Caco-2 (cell line): Measurements from ENCODE around the gene YAE1. TPM values are rescaled to one million over a fixed set of nuclear protein-coding genes. Genes with fewer than 3 reads are reported as not detected.

Experiments used
- BruUV-seq: library from RNA; stranded (reverse); fragments of 400-500 nt; replicated peaks from 2 replicates; lab custom pipeline; 2021; lab: Mats Ljungman, UMichigan
- CTCF ChIA-PET: fragments of 300-600 bp; sonication (Branson Sonifier 250); formaldehyde crosslinking; loops from one replicate; lab custom pipeline; 2022; ENCODE audit warnings: antibody characterized with exemption; lab: Charles Lee
- POLR2A ChIA-PET: fragments of 300-600 bp; sonication (Branson Sonifier 250); formaldehyde crosslinking; loops from one replicate; lab custom pipeline; 2022; ENCODE audit warnings: antibody characterized with exemption; lab: Charles Lee
- DNase-seq, 2 experiments: peaks; one replicate each; pipeline versions ENCODE4 v3.0.0 to v3.0.0-alpha.2; 2020 to 2022
- H3K27me3 ChIP-seq: replicated peaks from 2 replicates; pipeline ENCODE4 v1.6.0; 2011; ENCODE audit warnings: low read length; ENCODE audit not compliant: control insufficient read depth, insufficient read depth
- H3K36me3 ChIP-seq: 2 replicates; pipeline ENCODE4 v1.5.1; 2011; ENCODE audit warnings: low read length; ENCODE audit not compliant: control insufficient read depth, insufficient read depth
- H3K4me1 ChIP-seq: fragments of 250-450 bp; sonication (Bioruptor Pico); 2 replicates; pipeline ENCODE4 v1.5.1; 2020; ENCODE audit warnings: mild to moderate bottlenecking
- H3K4me3 ChIP-seq: 2 replicates; pipeline ENCODE4 v1.5.1; 2011; ENCODE audit warnings: low read depth, mild to moderate bottlenecking, control low read depth, low read length
- H3K9me3 ChIP-seq: fragments of 250-450 bp; sonication (Bioruptor Pico); 2 replicates; pipeline ENCODE4 v1.5.1; 2020; ENCODE audit warnings: mild to moderate bottlenecking, moderate library complexity
- H3K27ac Mint-ChIP-seq: one replicate; pipeline ENCODE4 v1.8.0; 2022; ENCODE audit warnings: mixed read lengths; ENCODE audit not compliant: unreplicated experiment
- H3K27me3 Mint-ChIP-seq: one replicate; pipeline ENCODE4 v1.8.0; 2022; ENCODE audit warnings: mixed read lengths; ENCODE audit not compliant: insufficient read depth, unreplicated experiment
- H3K36me3 Mint-ChIP-seq: one replicate; pipeline ENCODE4 v1.8.0; 2022; ENCODE audit warnings: mild to moderate bottlenecking, mixed read lengths; ENCODE audit not compliant: insufficient read depth, unreplicated experiment
- H3K4me1 Mint-ChIP-seq: one replicate; pipeline ENCODE4 v1.8.0; 2022; ENCODE audit warnings: low read depth, mixed read lengths; ENCODE audit not compliant: unreplicated experiment
- H3K4me3 Mint-ChIP-seq: one replicate; pipeline ENCODE4 v1.8.0; 2022; ENCODE audit warnings: mild to moderate bottlenecking, moderate library complexity, mixed read lengths; ENCODE audit not compliant: unreplicated experiment
- H3K9me3 Mint-ChIP-seq: one replicate; pipeline ENCODE4 v1.8.0; 2022; ENCODE audit warnings: mixed read lengths; ENCODE audit not compliant: unreplicated experiment
- intact Hi-C: fragments of 100-400 bp; cut with micrococcal nuclease; formaldehyde crosslinking; loops from one replicate; pipeline ENCODE4 v1.10.0; 2022; ENCODE audit not compliant: unreplicated experiment
- total RNA-seq: library from RNA; stranded (reverse); gene quantifications from 2 replicates; pipeline ENCODE4 v1.2.3, GENCODE V29; 2022
- TF ChIP-seq, protein P1 (sequence below), 2 experiments: fragments of 200-600 bp in 1 of 2; IDR thresholded peaks; 1 replicate in 1 of 2; 2 replicates in 1 of 2; pipeline versions ENCODE4 v1.5.1 to v1.8.0; 2011 to 2022; ENCODE audit warnings: antibody characterized with exemption in 1 of 2, control low read depth in 1 of 2, inconsistent platforms in 1 of 2, low read depth in 1 of 2, low read length in 1 of 2, mild to moderate bottlenecking in 1 of 2, moderate library complexity in 1 of 2; ENCODE audit not compliant: insufficient read depth in 1 of 2, severe bottlenecking in 1 of 2, unreplicated experiment in 1 of 2

YAE1 gene
- total RNA-seq, 1 experiment from 2014 or later, result 22.4 TPM

DNA sequence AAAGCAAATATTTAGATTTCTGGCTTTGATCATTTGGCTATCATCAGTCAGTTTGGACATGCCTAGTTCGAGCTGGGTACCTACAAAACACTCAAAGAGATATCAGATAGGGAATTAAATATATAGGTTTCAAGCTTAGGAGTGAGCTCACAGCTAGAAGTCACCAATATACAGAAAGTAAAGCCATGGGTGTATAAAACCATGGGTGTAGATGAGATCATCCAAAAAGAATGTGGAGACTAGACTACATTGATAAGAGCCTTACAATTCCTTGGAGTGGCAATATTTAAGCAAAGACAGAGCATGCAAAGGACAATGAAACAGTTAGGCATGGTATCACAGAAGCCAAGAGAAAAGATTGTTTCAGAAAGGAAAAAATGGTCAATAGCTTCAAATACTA lies 49.9 kb downstream of the YAE1 start:
- ChIA-PET POLR2A (no interaction called here), CTCF (interaction anchor here (1.7 kb wide), 1 partner anchor 36 kb away, joined by 6 read pairs; no protein-coding TSS in a partner anchor)
- DNase-seq, result no peak
- TF ChIP-seq, protein P1, sequence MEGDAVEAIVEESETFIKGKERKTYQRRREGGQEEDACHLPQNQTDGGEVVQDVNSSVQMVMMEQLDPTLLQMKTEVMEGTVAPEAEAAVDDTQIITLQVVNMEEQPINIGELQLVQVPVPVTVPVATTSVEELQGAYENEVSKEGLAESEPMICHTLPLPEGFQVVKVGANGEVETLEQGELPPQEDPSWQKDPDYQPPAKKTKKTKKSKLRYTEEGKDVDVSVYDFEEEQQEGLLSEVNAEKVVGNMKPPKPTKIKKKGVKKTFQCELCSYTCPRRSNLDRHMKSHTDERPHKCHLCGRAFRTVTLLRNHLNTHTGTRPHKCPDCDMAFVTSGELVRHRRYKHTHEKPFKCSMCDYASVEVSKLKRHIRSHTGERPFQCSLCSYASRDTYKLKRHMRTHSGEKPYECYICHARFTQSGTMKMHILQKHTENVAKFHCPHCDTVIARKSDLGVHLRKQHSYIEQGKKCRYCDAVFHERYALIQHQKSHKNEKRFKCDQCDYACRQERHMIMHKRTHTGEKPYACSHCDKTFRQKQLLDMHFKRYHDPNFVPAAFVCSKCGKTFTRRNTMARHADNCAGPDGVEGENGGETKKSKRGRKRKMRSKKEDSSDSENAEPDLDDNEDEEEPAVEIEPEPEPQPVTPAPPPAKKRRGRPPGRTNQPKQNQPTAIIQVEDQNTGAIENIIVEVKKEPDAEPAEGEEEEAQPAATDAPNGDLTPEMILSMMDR (IDR thresholded peaks at IDR 0.05; ENCODE audit: insufficient read depth in 1 of 2, low read depth in 1 of 2, low read length in 1 of 2, severe bottlenecking in 1 of 2, unreplicated experiment in 1 of 2), result no peak
- Histone ChIP-seq H3K4me1 (peaks cover 15% of the 10 kb centered on the region), H3K9me3 (no peaks in the 10 kb centered on the region), H3K4me3 (no peak overlapping the region), H3K27me3 (no peaks in the 10 kb centered on the region), H3K36me3 (no peaks in the 10 kb centered on the region)
- H3K27me3 Mint-ChIP-seq, result no peaks in the 10 kb centered on the region
- no peaks in the 10 kb centered on the region for H3K36me3 Mint-ChIP-seq
- H3K4me3 Mint-ChIP-seq, result peak overlapping the region; percentile 8
- no TSS peak for BruUV-seq
- H3K9me3 Mint-ChIP-seq, result no peaks in the 10 kb centered on the region
- H3K4me1 Mint-ChIP-seq, result peaks cover 22% of the 10 kb centered on the region
- intact Hi-C loops, result no loop called here
- H3K27ac Mint-ChIP-seq, result peak overlapping the region; percentile 24

DNA sequence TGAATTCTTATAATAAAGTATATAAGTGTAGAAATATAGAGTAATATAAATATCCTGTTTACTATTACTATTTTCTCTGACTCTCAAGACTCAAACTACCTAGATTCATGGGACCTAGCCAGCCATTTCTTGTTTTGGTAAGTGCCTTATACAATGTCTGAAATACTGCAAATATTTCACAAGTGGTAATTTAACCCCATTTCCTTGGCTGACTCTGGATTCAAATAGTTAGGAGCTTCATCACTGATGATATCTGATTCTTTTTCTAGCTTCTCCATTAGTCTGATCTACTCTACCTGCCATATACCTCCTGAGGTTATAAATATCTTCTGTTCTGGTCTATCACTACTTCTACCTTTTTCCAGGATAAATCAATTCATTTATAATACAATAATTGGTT lies 50.8 kb downstream of the YAE1 start:
- Mint-ChIP-seq H3K9me3 (no peaks in the 10 kb centered on the region), H3K27ac (no peak overlapping the region), H3K27me3 (no peaks in the 10 kb centered on the region), H3K4me1 (peaks cover 25% of the 10 kb centered on the region), H3K4me3 (no peak overlapping the region), H3K36me3 (no peaks in the 10 kb centered on the region)
- DNase-seq, result no peak
- Histone ChIP-seq H3K9me3 (no peaks in the 10 kb centered on the region), H3K4me3 (no peak overlapping the region), H3K27me3 (no peaks in the 10 kb centered on the region), H3K4me1 (peaks cover 15% of the 10 kb centered on the region), H3K36me3 (no peaks in the 10 kb centered on the region)
- ChIA-PET CTCF (interaction anchor here (1.7 kb wide), 1 partner anchor 37 kb away, joined by 6 read pairs; no protein-coding TSS in a partner anchor), POLR2A (no interaction called here)
- no TSS peak for BruUV-seq
- TF ChIP-seq, protein P1 (IDR thresholded peaks at IDR 0.05; ENCODE audit: insufficient read depth in 1 of 2, low read depth in 1 of 2, low read length in 1 of 2, severe bottlenecking in 1 of 2, unreplicated experiment in 1 of 2), result no peak
- intact Hi-C loops, result no loop called here

DNA sequence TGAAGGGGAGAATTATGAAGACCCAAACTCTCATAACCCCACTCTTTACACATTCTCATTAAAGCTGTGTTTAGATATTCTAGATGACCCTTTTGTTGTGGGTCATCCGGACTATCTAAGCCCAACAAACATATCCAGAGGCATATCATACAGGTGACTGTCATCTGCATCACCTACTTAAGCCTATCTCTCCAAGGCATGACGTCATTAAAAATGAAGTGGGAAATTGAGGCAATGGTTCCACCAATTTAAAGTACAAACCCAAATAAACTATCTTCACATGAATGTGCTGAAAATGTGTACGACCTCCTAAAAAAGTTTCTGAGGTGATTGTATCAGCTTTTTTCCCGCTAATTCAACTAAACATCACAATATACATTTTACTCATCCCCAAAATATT lies 52.7 kb downstream of the YAE1 start:
- intact Hi-C loops, result no loop called here
- H3K4me1 Mint-ChIP-seq, result peaks cover 32% of the 10 kb centered on the region
- Histone ChIP-seq H3K36me3 (no peaks in the 10 kb centered on the region), H3K4me3 (no peak overlapping the region), H3K27me3 (no peaks in the 10 kb centered on the region), H3K9me3 (no peaks in the 10 kb centered on the region), H3K4me1 (peaks cover 15% of the 10 kb centered on the region)
- ChIA-PET POLR2A (no interaction called here), CTCF (no interaction called here)
- BruUV-seq, result no TSS peak
- no peak for DNase-seq
- H3K4me3 Mint-ChIP-seq, result no peak overlapping the region
- TF ChIP-seq, protein P1 (IDR thresholded peaks at IDR 0.05; ENCODE audit: insufficient read depth in 1 of 2, low read depth in 1 of 2, low read length in 1 of 2, severe bottlenecking in 1 of 2, unreplicated experiment in 1 of 2), result no peak
- H3K27me3 Mint-ChIP-seq, result no peaks in the 10 kb centered on the region
- H3K27ac Mint-ChIP-seq, result no peak overlapping the region
- no peaks in the 10 kb centered on the region for H3K9me3 Mint-ChIP-seq
- H3K36me3 Mint-ChIP-seq, result peaks cover 5% of the 10 kb centered on the region
